IMR-90 (cell line): ENCODE results near the gene GYG2. TPM values are rescaled to one million over a fixed set of nuclear protein-coding genes. Genes with fewer than 3 reads are reported as not detected.

ENCODE experiments used
- ATAC-seq: fragments of 200-7000 bp; cut with Tn5 transposase; 2 replicates; pipeline ENCODE4 v1.9.1; 2020; ENCODE audit warnings: low read depth, mild to moderate bottlenecking, moderate library complexity
- BruUV-seq: library from RNA; stranded (reverse); fragments of 400-500 nt; replicated peaks from 2 replicates; lab custom pipeline; 2021; lab: Mats Ljungman, UMichigan
- CTCF ChIA-PET: fragments of 300-600 bp; formaldehyde crosslinking; extraction: SDS; loops from one replicate; lab custom pipeline; 2021; ENCODE audit warnings: antibody characterized with exemption; lab: Yijun Ruan, JAX
- POLR2A ChIA-PET: fragments of 300-600 bp; sonication (Branson Sonifier 250); formaldehyde crosslinking; loops from one replicate; lab custom pipeline; 2022; ENCODE audit warnings: antibody characterized with exemption; ENCODE audit not compliant: unreplicated experiment; lab: Charles Lee
- DNase-seq: peaks from one replicate; pipeline ENCODE4 v3.0.0; 2013
- H2AFZ ChIP-seq: replicated peaks from 2 replicates; pipeline ENCODE3; 2013; ENCODE audit warnings: low read length, mild to moderate bottlenecking; ENCODE audit not compliant: poor library complexity
- H2AK5ac ChIP-seq: 2 replicates; pipeline ENCODE4 v1.6.1; 2013; ENCODE audit warnings: low read depth, low read length, inconsistent platforms
- H2AK9ac ChIP-seq: replicated peaks from 2 replicates; pipeline ENCODE3; 2013; ENCODE audit warnings: mild to moderate bottlenecking, low read depth, low read length, moderate library complexity; ENCODE audit not compliant: poor library complexity
- H2BK120ac ChIP-seq: 2 replicates; pipeline ENCODE4 v1.6.1; 2013; ENCODE audit warnings: low read depth, low read length, inconsistent platforms
- H2BK15ac ChIP-seq: 3 replicates; pipeline ENCODE4 v1.6.1; 2013; ENCODE audit warnings: low read depth, low read length, inconsistent platforms
- H2BK20ac ChIP-seq: 2 replicates; pipeline ENCODE4 v1.6.1; 2013; ENCODE audit warnings: low read depth, mild to moderate bottlenecking, inconsistent platforms, low read length, moderate library complexity
- H2BK5ac ChIP-seq: 2 replicates; pipeline ENCODE4 v1.6.1; 2013; ENCODE audit warnings: mild to moderate bottlenecking, low read depth, low read length, inconsistent platforms; ENCODE audit not compliant: poor library complexity, severe bottlenecking
- H3K14ac ChIP-seq: replicated peaks from 2 replicates; pipeline ENCODE4 v1.6.1; 2013; ENCODE audit warnings: low read depth, low read length, inconsistent platforms
- H3K18ac ChIP-seq: 2 replicates; pipeline ENCODE4 v1.6.1; 2013; ENCODE audit warnings: low read depth, low read length, control low read depth
- H3K23ac ChIP-seq: 2 replicates; pipeline ENCODE4 v1.6.1; 2013; ENCODE audit warnings: low read depth, low read length, inconsistent platforms
- H3K27ac ChIP-seq: 2 replicates; pipeline ENCODE4 v1.5.1; 2013; ENCODE audit warnings: mild to moderate bottlenecking, control low read depth, low read length; ENCODE audit not compliant: insufficient read depth
- H3K27me3 ChIP-seq: 2 replicates; pipeline ENCODE4 v1.6.1; 2013; ENCODE audit warnings: low read length; ENCODE audit not compliant: control insufficient read depth, insufficient read depth
- H3K36me3 ChIP-seq: 2 replicates; pipeline ENCODE4 v1.6.1; 2013; ENCODE audit warnings: low read length, mixed read lengths; ENCODE audit not compliant: control insufficient read depth, insufficient read depth
- H3K4ac ChIP-seq: 2 replicates; pipeline ENCODE4 v1.6.1; 2013; ENCODE audit warnings: low read depth, low read length, inconsistent platforms
- H3K4me1 ChIP-seq: 2 replicates; pipeline ENCODE4 v1.6.1; 2013; ENCODE audit warnings: low read length, mixed read lengths; ENCODE audit not compliant: control insufficient read depth, insufficient read depth
- H3K4me2 ChIP-seq: 2 replicates; pipeline ENCODE4 v1.6.1; 2013; ENCODE audit warnings: low read depth, mild to moderate bottlenecking, control low read depth, low read length, moderate library complexity
- H3K4me3 ChIP-seq: 2 replicates; pipeline ENCODE4 v1.5.1; 2013; ENCODE audit warnings: low read depth, mild to moderate bottlenecking, control low read depth, low read length, moderate library complexity; ENCODE audit not compliant: insufficient read depth
- H3K56ac ChIP-seq: 2 replicates; pipeline ENCODE4 v1.6.1; 2013; ENCODE audit warnings: low read length, inconsistent platforms; ENCODE audit not compliant: insufficient read depth; ENCODE audit errors: extremely low read depth
- H3K79me1 ChIP-seq, 2 experiments: 2 replicates each; pipeline ENCODE4 v1.6.1; 2013; ENCODE audit warnings: low read length in 2 of 2, inconsistent platforms in 1 of 2, low read depth in 1 of 2
- H3K9ac ChIP-seq: 2 replicates; pipeline ENCODE4 v1.6.1; 2013; ENCODE audit warnings: low read depth, low read length, control low read depth
- H3K9me1 ChIP-seq: 2 replicates; pipeline ENCODE4 v1.6.1; 2013; ENCODE audit warnings: low read length, inconsistent platforms; ENCODE audit not compliant: insufficient read depth
- H3K9me3 ChIP-seq: 2 replicates; pipeline ENCODE4 v1.6.1; 2013; ENCODE audit warnings: low read length; ENCODE audit not compliant: control insufficient read depth, insufficient read depth
- H4K20me1 ChIP-seq: 2 replicates; pipeline ENCODE4 v1.6.1; 2013; ENCODE audit warnings: low read length, inconsistent platforms; ENCODE audit not compliant: insufficient read depth
- H4K5ac ChIP-seq: 2 replicates; pipeline ENCODE4 v1.6.1; 2013; ENCODE audit warnings: mild to moderate bottlenecking, low read depth, low read length, control low read depth
- H4K8ac ChIP-seq, 2 experiments: 2 replicates each; pipeline ENCODE4 v1.6.1; 2013; ENCODE audit warnings: low read depth in 2 of 2, low read length in 2 of 2, control low read depth in 1 of 2, inconsistent platforms in 1 of 2
- H4K91ac ChIP-seq: 2 replicates; pipeline ENCODE4 v1.6.1; 2013; ENCODE audit warnings: low read depth, low read length, inconsistent platforms; ENCODE audit not compliant: insufficient read depth
- CEBPB ChIP-seq: IDR thresholded peaks from 2 replicates; pipeline ENCODE4 v1.6.1; 2012; ENCODE audit warnings: low read depth, low read length, improper control_type of control experiment
- SMC3 ChIP-seq: fragments of 150-350 bp; IDR thresholded peaks from 2 replicates; pipeline ENCODE4 v1.6.1; 2016; ENCODE audit warnings: low read depth, mild to moderate bottlenecking, antibody characterized with exemption, low read length, moderate library complexity
- WGBS, 2 experiments: methylation state at CpG; one replicate each; pipeline versions ENCODE4 v1.1.5 to v1.1.7; 2013; ENCODE audit warnings: missing lambda C conversion rate in 2 of 2; ENCODE audit not compliant: insufficient read length in 1 of 2; ENCODE audit errors: extremely low coverage in 2 of 2; 5-methylcytosine and 5-hydroxymethylcytosine counted together
- dilution Hi-C: fragments of 300-500 bp; cut with HindIII; formaldehyde crosslinking; loops from one replicate; pipeline ENCODE4 v1.14.3; 2018; ENCODE audit warnings: low sequenced_read_pairs; ENCODE audit not compliant: unreplicated experiment
- in situ Hi-C: fragments of 300-500 bp; cut with MboI; formaldehyde crosslinking; loops from 3 replicates; pipeline ENCODE4 v1.14.3; 2019; ENCODE audit warnings: low sequenced_read_pairs, inconsistent platforms, mixed read lengths
- intact Hi-C: fragments of 100-400 bp; cut with micrococcal nuclease; formaldehyde crosslinking; loops from 2 replicates; pipeline ENCODE4 v1.10.0; 2022
- polyA plus RNA-seq, 3 experiments: library from polyadenylated mRNA; depleted of rRNA; stranded (reverse); fragments of >200 nt; gene quantifications; 2 replicates each; pipeline ENCODE4 v1.2.3, GENCODE V29; 2012; ENCODE audit warnings: low replicate concordance in 1 of 3
- total RNA-seq: library from RNA; depleted of rRNA; stranded (reverse); fragments of >200 nt; gene quantifications from 2 replicates; pipeline ENCODE4 v1.2.3, GENCODE V29; 2012
- TF ChIP-seq, protein P1 (sequence below): fragments of 150-350 bp; IDR thresholded peaks from 2 replicates; pipeline ENCODE4 v1.6.1; 2016; ENCODE audit warnings: low read depth, mild to moderate bottlenecking, low read length, moderate library complexity, borderline replicate concordance

The GYG2 gene
- total and polyA plus RNA-seq, 2 of the 4 experiments (the other 2 are of a cell fraction) = 9.6 to 13.1 TPM

DNA sequence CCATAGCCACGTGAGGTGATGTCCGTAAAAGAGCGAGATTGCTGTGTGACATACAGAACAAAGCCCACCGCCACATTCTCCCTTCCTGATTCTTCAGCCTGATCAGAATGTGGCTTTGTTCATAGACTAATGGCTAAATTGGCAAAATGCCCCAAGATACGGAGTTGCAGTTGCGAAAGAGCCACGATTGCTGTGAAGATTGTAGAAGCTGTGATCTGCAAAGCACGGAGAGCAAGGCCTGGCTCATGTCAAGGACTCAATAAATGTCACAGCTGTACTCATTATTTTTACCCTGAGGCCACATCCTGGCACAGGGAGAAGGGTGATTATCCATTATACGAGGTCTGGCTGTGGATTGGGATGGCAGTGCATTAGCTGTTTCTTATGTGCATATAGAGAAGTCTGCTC is 66.2 kb downstream of the GYG2 start:
- POLR2A ChIA-PET = no interaction called here
- no TSS peak for BruUV-seq

More for the DNA sequence above, 66.2 kb downstream of the GYG2 start:
- Histone ChIP-seq H2BK20ac (no peak overlapping the region), H4K8ac (no peak overlapping the region), H3K4ac (no peak overlapping the region), H3K56ac (no peak overlapping the region), H3K9ac (no peak overlapping the region), H3K27ac (no peak overlapping the region), H2AK5ac (no peak overlapping the region), H4K5ac (no peak overlapping the region), H4K91ac (no peak overlapping the region), H3K4me1 (peaks cover 8% of the 10 kb centered on the region; the same call in 1 of the 2 replicates), H4K20me1 (no peaks in the 10 kb centered on the region), H2BK15ac (no peak overlapping the region), H3K4me2 (no peak overlapping the region), H3K79me1 (no peaks in the 10 kb centered on the region), H3K14ac (no peak overlapping the region), H2BK120ac (no peak overlapping the region), H3K9me3 (no peaks in the 10 kb centered on the region), H2BK5ac (no peak overlapping the region), H3K18ac (no peak overlapping the region; the same call in 1 of the 2 replicates), H2AFZ (peak overlapping the region; percentile 9), H3K27me3 (no peaks in the 10 kb centered on the region), H2AK9ac (no peak overlapping the region), H3K9me1 (no peaks in the 10 kb centered on the region), H3K4me3 (no peak overlapping the region), H3K23ac (no peak overlapping the region), H3K36me3 (no peaks in the 10 kb centered on the region)
- dilution Hi-C loops (no loop called here), intact Hi-C loops (no loop called here), in situ Hi-C loops (loop anchor here (25.0 kb wide), 1 partner anchor 742 kb away; no protein-coding TSS in a partner anchor)
- TF ChIP-seq, protein P1, sequence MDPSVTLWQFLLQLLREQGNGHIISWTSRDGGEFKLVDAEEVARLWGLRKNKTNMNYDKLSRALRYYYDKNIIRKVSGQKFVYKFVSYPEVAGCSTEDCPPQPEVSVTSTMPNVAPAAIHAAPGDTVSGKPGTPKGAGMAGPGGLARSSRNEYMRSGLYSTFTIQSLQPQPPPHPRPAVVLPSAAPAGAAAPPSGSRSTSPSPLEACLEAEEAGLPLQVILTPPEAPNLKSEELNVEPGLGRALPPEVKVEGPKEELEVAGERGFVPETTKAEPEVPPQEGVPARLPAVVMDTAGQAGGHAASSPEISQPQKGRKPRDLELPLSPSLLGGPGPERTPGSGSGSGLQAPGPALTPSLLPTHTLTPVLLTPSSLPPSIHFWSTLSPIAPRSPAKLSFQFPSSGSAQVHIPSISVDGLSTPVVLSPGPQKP = no peak
- TF ChIP-seq SMC3 = no peak
- peak; percentile 76 for TF ChIP-seq CEBPB
- ATAC-seq (no peak; the same call in 1 of the 2 replicates), DNase-seq (peak; percentile 50)
- CTCF ChIA-PET = interaction anchor here (0.8 kb wide), 1 partner anchor 19 kb away, joined by 4 read pairs; no protein-coding TSS in a partner anchor
- WGBS, 2 experiments = no CpG with 5 or more reads among the region's 9 CpGs
